HG03442 (cell line): ENCODE data around the gene CUBN.

Source experiments
- ATAC-seq: cut with Tn5 transposase; IDR thresholded peaks from one replicate; pipeline ENCODE4 v1.9.1; 2021; ENCODE audit warnings: mild to moderate bottlenecking, moderate library complexity; ENCODE audit not compliant: unreplicated experiment

The CUBN gene

GRCh38 chr10:17109475-17110207 is 20.0 kb downstream of the CUBN start:
- no peak for ATAC-seq

GRCh38 chr10:17109046-17109445 is 20.6 kb downstream of the CUBN start:
- ATAC-seq = no peak

- no peak for ATAC-seq
These were observed 22.6 kb downstream of the CUBN start for GRCh38 chr10:17106991-17107390.

- ATAC-seq = no peak
These were observed 27.7 kb downstream of the CUBN start for GRCh38 chr10:17101910-17102266.

GRCh38 chr10:17101257-17101909 is 28.2 kb downstream of the CUBN start:
- ATAC-seq = no peak

- ATAC-seq = no peak
These were observed 29.0 kb downstream of the CUBN start for GRCh38 chr10:17100586-17100985.

GRCh38 chr10:17098012-17098411 is 31.6 kb downstream of the CUBN start:
- ATAC-seq = no peak

- ATAC-seq = no peak
These were observed 34.8 kb downstream of the CUBN start for GRCh38 chr10:17094844-17095243.

GRCh38 chr10:17092986-17093803 is 36.4 kb downstream of the CUBN start:
- ATAC-seq = no peak

- ATAC-seq = no peak
These were observed 37.2 kb downstream of the CUBN start for GRCh38 chr10:17092216-17092944.

GRCh38 chr10:17088118-17088806 is 41.3 kb downstream of the CUBN start:
- no peak for ATAC-seq

- ATAC-seq = no peak
These were observed 42.7 kb downstream of the CUBN start for GRCh38 chr10:17086865-17087367.

- no peak for ATAC-seq
These were observed 44.4 kb downstream of the CUBN start for GRCh38 chr10:17085011-17085725.

- no peak for ATAC-seq
These were observed 45.4 kb downstream of the CUBN start for GRCh38 chr10:17084258-17084657.

GRCh38 chr10:17081431-17081830 is 48.2 kb downstream of the CUBN start:
- no peak for ATAC-seq

GRCh38 chr10:17077890-17078289 is 51.7 kb downstream of the CUBN start:
- ATAC-seq = no peak

GRCh38 chr10:17077346-17077781 is 52.2 kb downstream of the CUBN start:
- ATAC-seq = no peak

- no peak for ATAC-seq
These were observed 52.8 kb downstream of the CUBN start for GRCh38 chr10:17076626-17077345.
